Endothelial cell of umbilical vein (primary cell): ENCODE results near the gene RTKN2. TPM values are rescaled to one million over a fixed set of nuclear protein-coding genes. Genes with fewer than 3 reads are reported as not detected.

ENCODE experiments used
- BruUV-seq: library from RNA; stranded (reverse); fragments of 400-500 nt; replicated peaks from 2 replicates; lab custom pipeline; 2021; lab: Mats Ljungman, UMichigan
- CTCF ChIA-PET: fragments of 300-600, 350-600 bp; sonication (Branson Sonifier 250); formaldehyde crosslinking; loops from one replicate; lab custom pipeline; 2021; ENCODE audit warnings: antibody characterized with exemption, inconsistent platforms; lab: Charles Lee
- POLR2A ChIA-PET: fragments of 300-600, 350-600 bp; sonication (Branson Sonifier 250); formaldehyde crosslinking; loops from one replicate; lab custom pipeline; 2021; ENCODE audit warnings: antibody characterized with exemption, inconsistent platforms; lab: Charles Lee
- DNase-seq: peaks from one replicate; pipeline ENCODE4 v3.0.0-alpha.2; 2011; ENCODE audit warnings: low read depth, low spot score
- FAIRE-seq: peaks from 2 replicates; lab custom pipeline; 2011; peaks lifted over from hg19 to GRCh38; lab: Jason Lieb, UNC
- H2AFZ ChIP-seq: 2 replicates; pipeline ENCODE4 v1.6.0; 2012; ENCODE audit warnings: low read depth, low read length, control low read depth, inconsistent platforms
- H3K27ac ChIP-seq: 2 replicates; pipeline ENCODE4 v1.5.1; 2011; ENCODE audit warnings: low read depth, mild to moderate bottlenecking, control low read depth, low read length, moderate library complexity; ENCODE audit not compliant: insufficient read depth
- H3K27me3 ChIP-seq, 2 experiments: 2 replicates each; pipeline versions ENCODE4 v1.6.0 to v1.6.1; 2011; ENCODE audit warnings: low read length in 2 of 2, mixed read lengths in 1 of 2; ENCODE audit not compliant: control insufficient read depth in 2 of 2, insufficient read depth in 2 of 2
- H3K36me3 ChIP-seq, 2 experiments: 2 replicates in 1 of 2; 3 replicates in 1 of 2; pipeline ENCODE4 v1.5.1; 2011; ENCODE audit warnings: low read length in 2 of 2, mild to moderate bottlenecking in 1 of 2, moderate library complexity in 1 of 2; ENCODE audit not compliant: control insufficient read depth in 2 of 2, insufficient read depth in 2 of 2; ENCODE audit errors: extremely low read depth in 1 of 2
- H3K4me1 ChIP-seq: 3 replicates; pipeline ENCODE4 v1.5.1; 2011; ENCODE audit warnings: mild to moderate bottlenecking, low read length; ENCODE audit not compliant: control insufficient read depth, insufficient read depth; ENCODE audit errors: extremely low read depth
- H3K4me2 ChIP-seq: 2 replicates; pipeline ENCODE4 v1.6.1; 2011; ENCODE audit warnings: low read length, control low read depth, mixed read lengths; ENCODE audit not compliant: insufficient read depth
- H3K4me3 ChIP-seq, 3 experiments: fragments of 200-600 bp in 1 of 3; sonication (generic), shearing (Covaris generic) in 1 of 3; replicated peaks in 1 of 3; 2 replicates each; pipeline ENCODE4 v1.5.1; 2011 to 2016; ENCODE audit warnings: control low read depth in 3 of 3, low read length in 3 of 3, mild to moderate bottlenecking in 2 of 3, inconsistent platforms in 1 of 3, low read depth in 1 of 3, moderate library complexity in 1 of 3; ENCODE audit not compliant: insufficient read depth in 1 of 3
- H3K79me2 ChIP-seq: 2 replicates; pipeline ENCODE4 v1.6.0; 2012; ENCODE audit warnings: low read length, inconsistent platforms; ENCODE audit not compliant: control insufficient read depth, insufficient read depth
- H3K9ac ChIP-seq: replicated peaks from 2 replicates; pipeline ENCODE3; 2011; ENCODE audit warnings: low read length, control low read depth; ENCODE audit not compliant: insufficient read depth; ENCODE audit errors: extremely low read depth
- H3K9me1 ChIP-seq: replicated peaks from 3 replicates; pipeline ENCODE4 v1.6.0; 2011; ENCODE audit warnings: mild to moderate bottlenecking, low read length; ENCODE audit not compliant: control insufficient read depth, insufficient read depth; ENCODE audit errors: extremely low read depth
- H3K9me3 ChIP-seq: replicated peaks from 2 replicates; pipeline ENCODE4 v1.5.1; 2012; ENCODE audit warnings: low read length, inconsistent platforms; ENCODE audit not compliant: control insufficient read depth, insufficient read depth
- H4K20me1 ChIP-seq: replicated peaks from 2 replicates; pipeline ENCODE3; 2011; ENCODE audit warnings: mild to moderate bottlenecking, low read length; ENCODE audit not compliant: control insufficient read depth, insufficient read depth; ENCODE audit errors: extremely low read depth
- EZH2 ChIP-seq: IDR thresholded peaks from 2 replicates; pipeline ENCODE4 v1.6.1; 2012; ENCODE audit warnings: borderline replicate concordance, low read depth, mild to moderate bottlenecking, moderate library complexity, low read length, inconsistent platforms; ENCODE audit not compliant: severe bottlenecking
- FOS ChIP-seq: IDR thresholded peaks from 2 replicates; pipeline ENCODE4 v1.6.1; 2011; ENCODE audit warnings: mild to moderate bottlenecking, low read length, moderate library complexity, borderline replicate concordance; ENCODE audit not compliant: insufficient read depth
- GATA2 ChIP-seq: IDR thresholded peaks from 2 replicates; pipeline ENCODE4 v1.7.0; 2011; ENCODE audit warnings: low read depth, mild to moderate bottlenecking, moderate library complexity, mixed read lengths, low read length; ENCODE audit not compliant: insufficient read length, insufficient read depth
- JUN ChIP-seq: IDR thresholded peaks from 2 replicates; pipeline ENCODE4 v1.6.1; 2011; ENCODE audit warnings: borderline replicate concordance, low read depth; ENCODE audit not compliant: insufficient read length, insufficient read depth
- MYC ChIP-seq: IDR thresholded peaks from one replicate; pipeline ENCODE4 v1.6.1; 2011; ENCODE audit warnings: mild to moderate bottlenecking, low read depth, low read length
- POLR2A ChIP-seq: IDR thresholded peaks from 2 replicates; pipeline ENCODE4 v1.6.1; 2012; ENCODE audit warnings: low read depth, mild to moderate bottlenecking, control low read depth, low read length
- POLR2AphosphoS5 ChIP-seq: IDR thresholded peaks from 2 replicates; pipeline ENCODE4 v1.6.1; 2012; ENCODE audit warnings: low read depth, mild to moderate bottlenecking, control low read depth, low read length, moderate library complexity; ENCODE audit not compliant: insufficient read depth
- dilution Hi-C: fragments of 300-500 bp; cut with MboI; formaldehyde crosslinking; loops from one replicate; pipeline ENCODE4 v1.15.0; 2019; ENCODE audit warnings: low sequenced_read_pairs; ENCODE audit not compliant: extremely low pct_ligation_motif_present
- intact Hi-C: fragments of 100-400 bp; cut with micrococcal nuclease; formaldehyde crosslinking; loops from one replicate; pipeline ENCODE4 v1.10.0; 2022
- polyA plus RNA-seq, 4 experiments: library from polyadenylated mRNA; depleted of rRNA in 3 of 4; stranded (reverse) in 3 of 4; unstranded in 1 of 4; fragments of >200 nt; gene quantifications; 2 replicates each; pipeline versions ENCODE4 v1.2.1 to v1.2.3, GENCODE V29; 2011 to 2012; ENCODE audit warnings: missing spikeins in 1 of 4
- total RNA-seq: library from RNA; stranded (reverse); gene quantifications from 2 replicates; pipeline ENCODE4 v1.2.3, GENCODE V29; 2021
- TF ChIP-seq, protein P1 (sequence below), 2 donors: IDR thresholded peaks; 1 replicate in 1 of 2; 2 replicates in 1 of 2; pipeline ENCODE4 v1.5.1; 2011; ENCODE audit warnings: low read length in 2 of 2, mild to moderate bottlenecking in 2 of 2, moderate library complexity in 2 of 2, control low read depth in 1 of 2, inconsistent platforms in 1 of 2, low read depth in 1 of 2; ENCODE audit not compliant: insufficient read depth in 1 of 2; ENCODE audit errors: extremely low read depth in 1 of 2
- TF ChIP-seq, protein P2 (sequence below): IDR thresholded peaks from 2 replicates; pipeline ENCODE4 v1.6.1; 2011; ENCODE audit not compliant: insufficient read depth, insufficient read length

RTKN2 gene
- total and polyA plus RNA-seq, 2 donors (not counting 3 experiments of a cell fraction or from before 2014, with no cell fraction given) = 0.65 to 4.8 TPM

DNA sequence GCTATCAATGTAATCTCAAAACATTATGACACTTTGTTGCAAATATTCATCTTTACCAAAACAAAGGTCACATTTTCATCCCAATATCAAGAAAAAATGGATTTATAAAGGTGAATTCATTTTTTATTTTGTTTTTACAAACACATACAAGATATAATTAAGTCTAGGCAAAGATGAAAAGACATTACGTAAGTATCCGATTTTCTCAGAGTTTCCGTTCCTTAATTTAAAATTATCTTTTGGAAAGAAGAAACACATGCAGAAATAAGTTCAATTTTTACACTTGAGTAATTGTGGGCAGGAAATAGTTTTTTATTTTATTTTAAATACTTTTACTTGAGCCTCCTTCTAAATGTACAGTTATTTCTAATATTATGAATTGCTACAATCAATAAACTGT, 24.6 kb downstream of the RTKN2 start:
- POLR2A ChIA-PET = interaction anchor here (1.1 kb wide), 1 partner anchor 194 kb away, joined by 3 read pairs; no protein-coding TSS in a partner anchor
- Histone ChIP-seq H4K20me1 (no peaks in the 10 kb centered on the region), H3K27me3 (no peaks in the 10 kb centered on the region), H3K9me3 (no peaks in the 10 kb centered on the region), H3K4me1 (peaks cover 17% of the 10 kb centered on the region), H3K9ac (no peak overlapping the region), H3K4me2 (peak overlapping the region; percentile 49), H3K79me2 (no peaks in the 10 kb centered on the region), H3K27ac (no peak overlapping the region), H2AFZ (no peak overlapping the region), H3K4me3 (no peak overlapping the region), H3K36me3 (no peaks in the 10 kb centered on the region), H3K9me1 (no peaks in the 10 kb centered on the region)
- intact Hi-C loops = loop anchor here (2.0 kb wide), 1 partner anchor 249 kb away; no protein-coding TSS in a partner anchor
- no peak for DNase-seq
- CTCF ChIA-PET = interaction anchor here (0.7 to 9.0 kb wide), 20 partner anchors 9 to 1429 kb away, joined by 3 to 468 read pairs (median 5); partner anchors contain the start of gene ARID5B
- FAIRE-seq = no peak
- TF ChIP-seq, protein P1, sequence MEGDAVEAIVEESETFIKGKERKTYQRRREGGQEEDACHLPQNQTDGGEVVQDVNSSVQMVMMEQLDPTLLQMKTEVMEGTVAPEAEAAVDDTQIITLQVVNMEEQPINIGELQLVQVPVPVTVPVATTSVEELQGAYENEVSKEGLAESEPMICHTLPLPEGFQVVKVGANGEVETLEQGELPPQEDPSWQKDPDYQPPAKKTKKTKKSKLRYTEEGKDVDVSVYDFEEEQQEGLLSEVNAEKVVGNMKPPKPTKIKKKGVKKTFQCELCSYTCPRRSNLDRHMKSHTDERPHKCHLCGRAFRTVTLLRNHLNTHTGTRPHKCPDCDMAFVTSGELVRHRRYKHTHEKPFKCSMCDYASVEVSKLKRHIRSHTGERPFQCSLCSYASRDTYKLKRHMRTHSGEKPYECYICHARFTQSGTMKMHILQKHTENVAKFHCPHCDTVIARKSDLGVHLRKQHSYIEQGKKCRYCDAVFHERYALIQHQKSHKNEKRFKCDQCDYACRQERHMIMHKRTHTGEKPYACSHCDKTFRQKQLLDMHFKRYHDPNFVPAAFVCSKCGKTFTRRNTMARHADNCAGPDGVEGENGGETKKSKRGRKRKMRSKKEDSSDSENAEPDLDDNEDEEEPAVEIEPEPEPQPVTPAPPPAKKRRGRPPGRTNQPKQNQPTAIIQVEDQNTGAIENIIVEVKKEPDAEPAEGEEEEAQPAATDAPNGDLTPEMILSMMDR (IDR thresholded peaks at IDR 0.05; ENCODE audit: extremely low read depth in 1 of 2, insufficient read depth in 1 of 2, low read depth in 1 of 2, low read length in 2 of 2) = no peak
- TF ChIP-seq POLR2A (no peak), JUN (no peak), GATA2 (no peak), MYC (no peak), FOS (no peak), POLR2AphosphoS5 (no peak), EZH2 (no peak)
- TF ChIP-seq, protein P2, sequence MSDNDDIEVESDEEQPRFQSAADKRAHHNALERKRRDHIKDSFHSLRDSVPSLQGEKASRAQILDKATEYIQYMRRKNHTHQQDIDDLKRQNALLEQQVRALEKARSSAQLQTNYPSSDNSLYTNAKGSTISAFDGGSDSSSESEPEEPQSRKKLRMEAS = no peak
- dilution Hi-C loops = no loop called here
- no TSS peak for BruUV-seq
